ENCODE results near the gene SORBS2.
"Not testable (repeated sequence)": the region's sequence is repeated elsewhere in the genome, so short reads cannot be mapped to it uniquely, and the experiment has no call there.

Gene SORBS2

DNA sequence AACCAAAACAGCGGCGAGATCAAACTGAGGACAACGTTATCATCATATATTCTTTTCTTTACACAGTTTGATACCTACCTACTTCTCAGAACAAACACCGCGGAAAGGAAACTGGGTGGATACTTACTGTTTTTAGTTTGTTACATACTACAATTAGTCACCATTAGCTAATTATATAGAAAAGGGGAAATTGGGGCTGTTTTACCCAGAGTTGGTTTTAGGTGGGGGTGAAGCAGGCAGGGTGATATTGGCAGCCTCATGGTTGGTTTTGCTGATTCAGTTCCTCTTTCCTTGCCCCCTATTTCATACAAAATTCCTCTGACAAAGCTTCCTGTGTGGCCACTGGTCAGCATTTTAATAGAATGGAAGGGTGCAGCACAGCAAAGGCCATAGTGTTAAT lies 77.8 kb downstream of the SORBS2 start:
- DNase-seq: peak; percentile 69

DNA sequence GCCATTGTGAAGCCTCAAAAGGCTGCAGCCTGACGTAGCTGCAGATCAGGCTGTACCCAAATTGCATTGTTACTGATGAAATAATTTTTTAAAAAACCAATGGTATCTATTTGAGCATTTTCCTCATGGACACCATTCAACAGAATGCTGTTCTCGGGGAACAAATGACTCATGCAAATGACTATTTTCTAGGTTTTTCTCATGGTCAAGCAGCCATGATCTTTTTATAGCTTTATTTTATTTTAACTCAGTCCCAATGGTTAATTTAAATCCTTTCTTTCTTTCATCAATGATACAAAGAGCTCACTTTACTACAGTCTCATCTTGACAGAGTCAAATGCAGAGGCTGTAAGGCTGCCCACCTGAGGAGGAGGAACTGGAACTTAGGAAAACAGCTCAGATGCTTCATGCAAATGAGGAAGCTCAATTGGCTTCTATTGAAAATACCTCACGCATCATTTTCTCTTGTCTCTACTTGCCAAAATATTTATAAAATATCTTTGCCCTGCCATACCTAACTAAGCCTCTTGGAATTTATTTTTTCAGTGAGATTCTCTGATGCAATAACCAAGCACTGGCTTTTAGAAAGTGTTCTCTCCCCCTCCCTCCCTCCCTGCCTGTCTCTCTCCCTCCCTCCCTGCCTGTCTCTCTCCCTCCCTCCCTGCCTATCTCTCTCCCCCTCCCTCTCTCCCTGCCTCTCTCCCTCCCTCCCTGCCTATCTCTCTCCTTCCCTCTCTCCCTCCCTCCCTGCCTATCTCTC lies 81.0 kb downstream of the SORBS2 start:
- DNase-seq: peak; percentile 7

DNA sequence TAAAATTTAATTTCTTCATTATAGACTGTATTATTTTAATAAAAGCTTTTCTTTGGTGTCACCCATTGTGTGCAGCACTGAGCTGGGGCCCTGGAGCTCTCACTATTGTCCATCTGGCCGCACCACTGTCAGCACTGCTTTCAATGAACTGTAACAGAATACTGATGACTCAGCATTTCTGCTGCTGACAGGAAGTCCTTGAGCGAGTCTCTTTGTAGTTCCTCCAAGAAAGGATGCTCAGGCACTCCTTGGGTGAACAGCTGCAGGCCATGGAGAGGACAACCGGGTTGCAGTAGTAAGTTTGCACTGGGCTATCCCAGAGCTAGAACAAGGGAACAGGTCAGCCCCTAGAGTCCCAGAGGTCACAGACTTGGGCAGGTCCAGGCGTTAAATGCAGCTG lies 81.6 kb downstream of the SORBS2 start:
- peak; percentile 50 for DNase-seq

DNA sequence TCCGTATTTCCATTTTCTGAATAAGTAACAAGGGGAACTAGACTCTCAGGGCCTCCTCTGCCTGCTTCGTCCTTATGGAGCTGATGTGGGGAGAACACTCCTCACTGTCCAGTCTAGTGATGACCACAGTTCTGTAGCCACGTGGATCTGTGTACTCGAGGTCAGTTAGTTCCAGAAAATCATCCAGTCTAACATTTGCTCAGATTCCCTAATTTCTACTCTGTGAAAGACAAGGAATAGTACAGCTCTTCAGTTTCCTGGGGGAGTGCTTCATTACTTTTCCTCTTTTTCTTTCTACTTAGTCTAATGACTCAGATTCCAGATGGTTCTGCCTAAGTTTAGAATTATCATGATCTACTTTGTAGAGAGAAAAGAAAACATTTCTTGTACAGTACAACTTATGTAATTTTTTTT lies 82.6 kb downstream of the SORBS2 start:
- no peak for DNase-seq

DNA sequence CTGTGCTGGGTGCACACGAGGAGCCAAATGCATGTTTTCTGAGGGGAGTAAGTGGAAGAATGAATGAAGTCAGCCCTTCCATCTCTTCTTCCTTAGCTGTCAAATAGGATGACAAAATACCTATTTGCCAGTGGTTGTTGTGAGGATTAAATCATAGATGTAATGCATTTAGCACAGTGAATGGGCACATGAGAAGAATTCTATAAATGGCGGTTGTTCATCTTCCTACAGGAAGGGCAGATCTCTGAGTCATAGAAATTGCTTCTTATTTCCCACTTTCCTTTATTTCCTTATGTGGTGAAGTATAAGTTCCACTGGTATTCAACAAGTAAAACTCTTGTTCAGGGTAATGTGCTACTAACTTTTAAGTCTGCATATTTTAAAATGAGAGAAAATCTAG lies 83.1 kb downstream of the SORBS2 start:
- no peak for DNase-seq

DNA sequence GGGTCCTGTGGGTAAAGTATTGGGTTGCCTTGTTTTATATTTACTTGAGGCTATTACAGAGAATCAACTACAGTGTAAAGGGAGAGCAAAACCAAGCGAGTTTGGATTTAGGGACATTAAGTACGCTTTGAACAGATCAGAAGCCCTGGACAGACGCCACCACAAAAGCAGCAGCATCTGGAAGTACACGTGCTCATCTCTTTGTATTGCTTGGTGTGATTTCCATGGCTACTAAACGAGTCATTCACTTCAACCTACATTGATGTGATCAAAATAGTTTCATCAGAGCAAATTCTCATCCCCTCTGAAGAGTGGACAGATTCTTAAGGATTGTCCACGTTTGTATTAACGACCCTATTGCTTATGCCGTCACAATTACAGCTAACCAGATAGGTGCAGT lies 85.1 kb downstream of the SORBS2 start:
- DNase-seq: no peak

DNA sequence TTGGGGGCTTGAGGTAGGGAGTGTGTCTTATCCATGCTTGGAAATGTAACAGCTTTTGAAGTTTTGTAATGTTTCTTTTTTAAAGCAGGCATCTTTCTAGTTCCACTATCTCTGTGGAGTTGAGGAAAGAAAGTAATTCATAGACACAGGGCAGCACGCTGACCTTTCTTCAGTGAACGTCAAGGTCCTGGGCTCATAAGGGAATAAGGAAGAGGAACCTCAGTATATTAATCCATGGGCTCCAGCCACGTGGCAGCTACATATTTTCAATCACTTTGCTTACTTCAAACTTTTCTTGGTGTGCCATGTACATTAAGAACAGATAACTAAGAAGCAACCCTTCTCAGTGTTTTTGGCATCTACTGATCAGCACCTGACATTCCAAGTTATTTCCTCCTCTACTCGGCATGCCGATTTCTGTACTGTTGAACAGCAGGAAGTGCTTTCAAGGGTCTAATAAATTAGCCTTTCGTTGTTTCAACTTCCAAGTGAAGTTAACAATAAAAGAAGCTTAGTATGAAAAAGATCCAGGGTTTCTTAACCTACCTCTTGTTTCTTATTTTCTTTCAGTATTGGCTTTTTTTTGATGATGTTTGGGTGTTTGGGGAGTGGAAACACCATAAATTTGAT lies 88.2 kb downstream of the SORBS2 start:
- no peak for DNase-seq

DNA sequence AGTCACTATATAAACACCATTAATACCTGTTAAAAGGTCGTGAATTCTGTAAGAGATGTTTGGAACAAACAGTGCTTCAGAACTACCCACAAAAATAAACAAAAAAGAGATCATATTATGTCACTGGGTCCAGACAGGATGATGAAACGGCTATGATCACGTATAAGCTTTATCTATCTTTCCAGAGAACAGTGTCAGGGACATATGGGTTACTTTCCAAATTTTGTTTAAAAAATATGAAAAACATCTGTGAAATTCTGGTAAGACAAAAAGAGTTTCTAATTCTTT lies 90.0 kb downstream of the SORBS2 start:
- no peak for DNase-seq

DNA sequence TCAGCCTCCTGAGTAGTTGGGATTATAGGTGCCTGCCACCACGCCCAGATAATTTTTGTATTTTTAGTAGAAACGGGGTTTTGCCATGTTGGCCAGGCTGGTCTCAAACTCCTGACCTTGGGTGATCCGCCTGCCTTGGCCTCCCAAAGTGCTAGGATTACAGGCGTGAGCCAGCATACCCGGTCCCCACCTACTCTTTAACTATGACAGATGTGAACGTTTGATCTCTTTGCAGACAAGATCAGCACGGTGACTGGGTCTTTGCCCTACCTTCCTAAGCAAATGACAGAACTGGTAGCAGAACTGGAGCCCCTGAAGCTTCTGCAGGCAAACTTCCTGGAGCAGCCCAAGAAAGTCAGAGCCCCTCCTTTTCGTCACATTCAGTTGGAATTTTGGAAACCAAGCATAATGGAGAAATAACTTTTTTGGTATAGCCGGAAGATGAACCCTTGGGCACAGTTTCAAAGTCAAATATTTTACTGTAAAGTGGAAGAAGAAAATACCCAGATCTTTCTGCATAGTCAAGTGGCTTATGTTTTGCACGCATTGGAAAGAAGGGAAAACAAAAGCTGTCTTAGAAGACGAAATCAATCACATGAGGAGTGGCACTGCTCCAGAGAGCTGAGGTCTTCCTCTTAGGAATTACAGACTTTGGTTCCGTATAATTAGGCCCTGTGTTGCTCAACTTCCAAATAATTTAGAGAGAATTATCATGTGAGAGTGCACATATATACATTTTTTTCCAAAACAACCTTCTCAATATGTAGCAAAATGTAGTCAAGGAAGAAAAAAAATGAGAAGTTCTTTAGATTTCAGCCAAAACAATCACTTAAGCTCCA lies 90.6 kb downstream of the SORBS2 start:
- no peak for DNase-seq

DNA sequence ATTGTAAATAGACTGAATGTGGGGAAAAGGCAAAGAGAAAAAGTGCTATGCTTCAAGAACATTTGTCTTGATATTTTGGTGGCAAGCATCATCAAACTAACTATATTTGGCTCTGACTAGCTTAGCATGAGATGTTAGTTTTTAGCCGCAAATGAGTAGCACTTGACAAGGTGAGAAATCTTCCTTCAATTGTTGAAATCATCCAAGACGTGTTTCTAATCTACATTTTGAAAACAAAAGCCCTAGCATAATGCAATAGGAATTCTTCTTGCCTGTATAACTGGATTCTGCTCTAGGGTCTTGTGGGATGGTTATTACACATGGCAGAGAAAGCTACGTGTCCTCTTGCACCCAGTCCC lies 92.5 kb downstream of the SORBS2 start:
- no peak for DNase-seq

DNA sequence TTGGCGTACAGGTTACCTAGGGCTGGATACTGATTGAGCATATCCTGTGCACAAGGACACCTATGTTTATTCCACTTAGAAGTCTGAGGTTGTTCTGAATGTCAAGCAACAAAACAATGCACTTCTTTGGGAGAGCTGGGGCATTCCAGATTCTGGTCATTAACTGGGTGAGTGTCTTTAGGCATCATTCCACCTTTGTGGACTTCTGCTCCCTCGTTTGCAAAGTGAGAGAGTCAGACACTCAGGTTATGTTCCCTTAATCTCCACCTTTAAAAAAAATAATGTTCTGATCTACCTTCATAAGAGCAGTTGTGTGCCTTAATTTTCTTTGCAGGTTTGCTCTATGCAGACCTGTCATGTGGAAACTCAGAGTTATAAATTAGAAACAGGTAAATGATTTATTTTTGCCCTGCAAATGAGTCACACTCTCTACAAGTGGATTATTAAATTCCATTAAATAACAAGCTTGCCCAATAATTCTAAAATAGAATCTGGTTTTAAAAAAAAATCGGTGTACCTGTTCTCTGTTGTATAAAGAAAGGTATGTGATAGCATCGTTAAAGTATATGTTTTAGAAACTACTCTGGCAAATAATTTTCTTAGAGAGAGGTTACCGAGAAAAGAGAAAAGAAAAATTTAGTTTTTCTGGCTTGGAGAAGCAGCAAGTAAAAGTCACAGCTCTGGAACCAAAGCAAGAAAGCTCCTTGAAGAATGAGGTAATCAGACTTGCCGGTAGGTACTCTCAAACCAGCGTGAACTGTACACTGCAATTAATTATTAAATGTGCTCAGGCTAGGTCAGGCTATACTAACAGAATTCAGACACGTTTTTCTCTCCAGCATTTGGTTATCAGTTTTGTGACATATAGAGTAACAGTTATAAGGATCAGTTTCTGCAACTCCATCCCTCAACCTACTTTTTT lies 93.2 kb downstream of the SORBS2 start:
- DNase-seq: no peak

DNA sequence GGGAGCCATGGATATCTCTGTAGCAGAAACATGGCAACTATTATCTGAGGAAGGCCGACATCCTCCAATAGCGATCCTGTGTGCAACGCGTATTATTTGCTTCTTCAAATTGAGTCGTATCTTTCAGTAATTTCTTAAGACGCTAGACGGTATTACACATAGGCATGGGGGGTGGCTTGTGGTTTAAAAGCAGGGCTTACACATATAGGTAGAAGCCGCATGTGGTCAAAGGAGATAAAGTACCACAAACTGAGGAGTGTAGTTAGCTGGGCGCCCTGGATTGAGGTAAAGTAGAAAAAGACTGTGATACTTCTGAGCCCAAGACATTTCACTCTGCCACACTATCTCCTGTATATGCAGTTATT lies 94.6 kb downstream of the SORBS2 start:
- no peak for DNase-seq

DNA sequence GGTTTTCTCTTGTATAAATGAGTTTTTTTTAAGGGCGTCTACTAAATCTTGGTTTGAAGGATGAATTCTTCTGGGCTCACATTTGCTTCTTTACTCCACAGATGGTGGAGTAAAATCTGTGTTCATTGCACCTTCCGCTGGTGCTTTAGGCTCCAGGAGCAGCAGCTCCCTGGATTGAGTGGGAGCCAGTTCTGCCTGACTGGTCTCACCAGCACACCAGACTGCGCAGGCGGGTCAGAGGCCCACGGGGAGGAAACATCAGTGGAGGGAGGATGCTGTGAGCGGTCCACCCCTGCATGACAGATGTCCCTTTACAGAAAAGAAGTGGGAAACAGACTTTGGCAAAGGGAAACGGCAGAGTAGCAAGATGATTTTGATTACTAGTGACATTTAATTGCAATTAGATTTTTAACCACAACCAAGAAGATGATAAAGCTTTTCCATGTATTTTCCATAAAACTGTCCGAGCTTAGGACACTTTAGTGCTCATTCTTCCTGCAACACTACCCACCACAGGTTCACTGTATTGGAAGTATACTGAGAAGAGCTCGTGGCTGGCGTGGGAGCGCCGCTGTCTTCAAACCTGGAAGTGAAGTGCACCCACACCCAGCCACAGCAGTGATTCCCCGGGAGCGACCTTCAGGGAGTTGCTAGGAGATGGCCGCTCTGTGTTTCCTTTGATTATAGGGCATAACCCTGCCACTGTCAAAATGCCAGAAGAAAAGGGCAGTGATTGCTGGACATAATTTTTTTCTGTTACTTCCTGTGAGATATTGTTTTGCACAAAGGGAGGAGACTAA lies 95.2 kb downstream of the SORBS2 start:
- no peak for DNase-seq

DNA sequence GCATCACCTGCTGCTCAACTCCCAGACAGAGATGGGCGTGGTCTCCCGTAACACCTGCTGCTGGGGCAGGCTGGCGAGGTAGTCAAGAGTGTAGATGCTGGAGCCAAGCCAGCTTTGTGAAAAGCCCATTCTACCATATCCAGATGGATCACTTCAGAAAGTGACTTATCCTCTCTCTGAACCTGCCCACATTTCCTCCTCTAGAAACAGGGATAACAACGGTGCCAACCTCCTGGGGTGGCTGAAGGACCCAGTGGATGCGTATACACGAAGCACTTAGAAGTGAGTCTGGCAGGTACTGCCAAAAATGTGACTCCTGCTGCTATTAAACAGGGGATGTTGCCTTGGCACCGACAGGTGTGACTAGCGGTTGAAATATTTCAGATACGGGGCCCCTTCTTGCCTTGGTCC lies 95.8 kb downstream of the SORBS2 start:
- DNase-seq: no peak

DNA sequence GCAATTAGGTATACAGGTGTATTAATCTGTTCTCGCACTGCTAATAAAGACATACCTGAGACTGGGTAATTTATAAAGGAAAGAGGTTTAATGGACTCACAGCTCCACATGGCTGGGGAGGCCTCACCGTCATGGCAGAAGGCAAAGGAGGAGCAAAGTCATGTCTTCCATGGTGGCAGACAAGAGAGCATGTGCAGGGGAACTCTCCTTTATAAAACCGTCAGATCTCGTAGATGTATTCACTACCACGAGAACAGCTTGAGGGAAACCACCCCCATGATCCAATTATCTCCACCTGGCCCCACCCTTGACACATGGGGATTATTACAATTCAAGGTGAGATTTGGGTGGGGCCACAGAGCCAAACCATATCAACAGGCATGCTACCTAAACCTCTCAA lies 97.5 kb downstream of the SORBS2 start:
- not testable (repeated sequence) for DNase-seq

DNA sequence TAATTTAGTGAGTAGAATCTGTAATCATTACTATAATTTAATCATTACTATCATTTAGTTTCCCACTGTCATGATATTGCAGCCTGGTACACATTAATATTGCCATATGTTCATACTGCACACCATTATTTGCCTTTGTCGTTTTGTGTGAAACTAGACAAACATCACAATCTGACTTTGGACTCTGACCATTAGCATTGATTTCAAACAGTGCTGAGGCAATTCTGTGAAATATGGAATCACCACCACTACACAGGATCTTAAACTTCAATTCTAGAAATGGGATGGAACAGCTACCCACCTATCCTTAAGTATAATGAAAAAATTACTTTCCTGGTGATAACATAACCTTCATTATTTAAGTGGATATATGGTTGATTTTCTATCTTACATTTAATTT lies 98.3 kb downstream of the SORBS2 start:
- no peak for DNase-seq

DNA sequence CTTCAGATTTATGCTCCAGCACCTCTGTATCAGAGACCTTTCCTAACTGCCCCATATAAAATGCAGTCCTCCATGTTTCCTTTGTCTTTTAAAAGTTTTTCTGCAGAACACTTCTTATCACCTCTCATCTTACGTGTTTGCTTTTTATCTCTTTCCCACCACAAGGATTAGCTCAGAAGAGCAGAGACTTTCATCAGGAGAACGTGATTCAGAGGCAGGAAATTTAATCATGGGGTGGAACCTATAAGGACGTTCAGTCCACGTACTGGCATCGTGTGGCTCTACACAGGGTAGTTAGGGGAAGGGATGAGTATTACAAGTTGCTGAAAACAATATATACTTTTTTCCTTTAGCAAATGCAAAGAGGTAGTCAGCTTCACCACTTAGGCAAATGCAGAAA lies 98.7 kb downstream of the SORBS2 start:
- no peak for DNase-seq

DNA sequence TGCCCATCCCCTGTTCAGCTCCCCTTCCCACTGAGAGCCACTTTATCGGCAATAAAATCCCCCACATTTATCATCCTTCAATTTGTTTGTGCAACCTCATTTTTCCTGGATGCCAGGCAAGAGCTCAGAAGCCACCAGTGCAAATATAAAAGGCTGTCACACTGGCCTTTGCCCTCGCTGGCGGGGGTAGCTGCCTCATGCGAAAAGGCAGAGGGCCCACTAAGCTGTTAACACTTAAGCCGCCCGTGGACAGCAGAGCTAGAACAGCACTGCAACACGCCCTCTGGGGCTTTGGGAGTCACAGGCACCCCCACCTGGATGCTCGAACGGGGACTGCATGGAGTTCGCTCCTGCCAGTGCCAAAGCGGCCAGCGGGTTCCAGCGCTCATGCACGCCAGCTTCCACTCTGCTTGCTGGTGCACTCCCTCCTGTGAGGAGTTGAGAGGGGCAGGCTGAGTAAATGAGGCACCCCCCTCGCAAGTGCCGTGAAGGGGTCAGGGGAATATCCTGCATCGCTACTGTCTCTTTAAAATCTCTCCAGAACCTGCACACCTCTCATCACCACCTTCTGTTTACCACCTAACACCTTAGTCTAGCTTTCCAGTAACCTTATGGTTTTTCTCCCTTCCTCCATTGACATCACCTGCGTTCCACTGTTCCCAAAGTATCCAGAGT lies 99.5 kb downstream of the SORBS2 start:
- DNase-seq: no peak

DNA sequence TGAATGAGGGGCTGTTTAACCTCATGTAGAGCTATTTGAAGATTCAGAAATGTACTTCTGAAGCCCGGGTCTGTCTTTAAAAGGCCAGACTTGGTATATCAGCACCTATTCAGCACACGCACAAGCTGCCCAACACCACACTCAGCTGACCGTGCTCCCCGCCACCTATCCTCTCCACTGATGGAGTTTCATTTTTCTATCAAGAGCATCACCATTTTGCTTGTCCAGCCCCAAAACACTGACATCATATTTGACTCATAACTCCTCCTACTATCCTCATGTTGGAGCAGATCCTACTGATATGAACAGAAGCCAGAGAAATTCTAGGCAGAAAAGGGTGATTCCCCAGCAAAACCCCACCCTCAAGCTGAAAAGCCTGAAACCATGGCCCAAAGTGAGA lies 100.3 kb downstream of the SORBS2 start:
- no peak for DNase-seq

DNA sequence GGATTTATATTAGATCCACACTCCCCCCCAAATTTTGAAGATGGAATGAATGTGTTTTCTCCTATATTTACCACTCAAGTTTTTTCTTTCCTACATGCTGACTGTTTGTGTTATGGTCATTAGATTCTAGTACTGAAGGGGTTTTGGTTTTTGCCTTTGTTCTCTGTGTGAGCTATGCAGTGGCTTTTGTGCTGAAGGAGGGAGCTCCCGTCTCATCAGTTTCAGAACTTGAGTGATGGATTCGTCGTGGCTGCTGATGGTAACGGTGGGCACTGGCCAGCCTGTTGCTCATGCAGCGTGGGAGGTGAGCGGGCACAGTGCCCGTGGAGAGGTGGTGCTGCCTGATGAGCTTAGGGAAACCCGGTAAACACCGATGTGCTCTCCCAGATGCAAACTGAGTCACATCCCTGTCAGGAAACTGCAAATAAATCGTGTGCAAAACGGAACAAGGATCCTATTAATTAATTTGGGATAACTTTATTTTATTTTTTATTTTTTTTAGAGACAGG lies 101.5 kb downstream of the SORBS2 start:
- no peak for DNase-seq

DNA sequence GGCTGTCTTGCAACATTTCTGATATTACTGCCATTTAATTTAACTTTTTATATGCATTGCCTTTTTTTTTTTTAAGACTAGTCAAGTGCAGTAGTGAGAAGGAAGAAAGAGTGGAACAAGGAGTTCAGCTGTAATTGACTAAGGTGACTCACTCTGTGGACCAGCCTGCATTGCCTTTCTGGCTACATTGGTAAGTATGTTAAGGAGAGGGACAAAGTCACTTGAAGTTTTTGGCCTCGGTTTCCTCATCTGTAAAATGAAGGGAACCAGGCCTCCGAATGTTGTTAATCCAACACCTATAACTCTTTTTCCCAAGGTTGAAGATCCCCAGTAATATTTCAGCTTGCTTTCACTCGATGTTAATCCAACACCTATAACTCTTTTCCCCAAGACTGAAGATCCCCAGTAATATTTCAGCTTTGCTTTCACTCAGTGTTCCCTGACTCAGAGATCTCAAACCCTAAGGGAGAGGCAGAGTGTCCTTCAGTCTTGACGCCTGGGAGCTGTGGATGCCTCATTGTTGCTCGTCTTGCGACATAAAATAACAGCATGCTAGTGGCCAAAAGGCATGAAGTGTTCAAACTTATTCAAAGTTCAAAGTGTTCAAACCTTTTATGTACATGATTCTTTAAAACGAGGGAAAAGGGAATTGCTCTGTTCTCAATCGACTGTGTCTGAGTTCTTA lies 102.0 kb downstream of the SORBS2 start:
- no peak for DNase-seq

All from NK-92 treated with Interleukin-12 subunit alpha and Interleukin-12 subunit beta, amount 100 ng/mL, for 24 hours (cell line).